HFFc6 (cell line): ENCODE measurements around the gene NDUFV1. TPM values are rescaled to one million over a fixed set of nuclear protein-coding genes. Genes with fewer than 3 reads are reported as not detected.

ENCODE experiments used
- DNase-seq: peaks from one replicate; pipeline ENCODE4 v3.0.0-alpha.2; 2018
- H3K27ac Mint-ChIP-seq: 2 replicates; pipeline ENCODE4 v1.8.0; 2020; ENCODE audit warnings: mild to moderate bottlenecking, mixed read lengths
- H3K27me3 Mint-ChIP-seq: 2 replicates; pipeline ENCODE4 v1.8.0; 2021; ENCODE audit warnings: mild to moderate bottlenecking, moderate library complexity, mixed read lengths; ENCODE audit not compliant: insufficient read depth
- H3K36me3 Mint-ChIP-seq: 2 replicates; pipeline ENCODE4 v1.8.0; 2021; ENCODE audit warnings: low read depth, mixed read lengths
- H3K4me1 Mint-ChIP-seq: 2 replicates; pipeline ENCODE4 v1.8.0; 2020; ENCODE audit warnings: low read depth, mixed read lengths
- H3K4me3 Mint-ChIP-seq: 2 replicates; pipeline ENCODE4 v1.8.0; 2020; ENCODE audit warnings: mild to moderate bottlenecking, moderate library complexity, mixed read lengths
- H3K9me3 Mint-ChIP-seq: 2 replicates; pipeline ENCODE4 v1.8.0; 2020; ENCODE audit warnings: mild to moderate bottlenecking, mixed read lengths
- total RNA-seq, 6 experiments: library from RNA; stranded (reverse); fragmentation: NEBNext Ultra II Directional; extraction: Animal tissue kit (Norgen Biotek cat#: 25700); gene quantifications; 2 replicates in 1 of 6; 3 replicates in 5 of 6; pipeline ENCODE4 v1.2.3, GENCODE V29; 2021
- TF ChIP-seq, protein P1 (sequence below): fragments of 200-600 bp; sonication (generic); IDR thresholded peaks from 2 replicates; pipeline ENCODE4 v1.5.0; 2021; ENCODE audit warnings: antibody characterized with exemption, mild to moderate bottlenecking

Gene NDUFV1
- total RNA-seq, 6 experiments from 2014 or later: 130 to 150 (median 135) TPM

DNA sequence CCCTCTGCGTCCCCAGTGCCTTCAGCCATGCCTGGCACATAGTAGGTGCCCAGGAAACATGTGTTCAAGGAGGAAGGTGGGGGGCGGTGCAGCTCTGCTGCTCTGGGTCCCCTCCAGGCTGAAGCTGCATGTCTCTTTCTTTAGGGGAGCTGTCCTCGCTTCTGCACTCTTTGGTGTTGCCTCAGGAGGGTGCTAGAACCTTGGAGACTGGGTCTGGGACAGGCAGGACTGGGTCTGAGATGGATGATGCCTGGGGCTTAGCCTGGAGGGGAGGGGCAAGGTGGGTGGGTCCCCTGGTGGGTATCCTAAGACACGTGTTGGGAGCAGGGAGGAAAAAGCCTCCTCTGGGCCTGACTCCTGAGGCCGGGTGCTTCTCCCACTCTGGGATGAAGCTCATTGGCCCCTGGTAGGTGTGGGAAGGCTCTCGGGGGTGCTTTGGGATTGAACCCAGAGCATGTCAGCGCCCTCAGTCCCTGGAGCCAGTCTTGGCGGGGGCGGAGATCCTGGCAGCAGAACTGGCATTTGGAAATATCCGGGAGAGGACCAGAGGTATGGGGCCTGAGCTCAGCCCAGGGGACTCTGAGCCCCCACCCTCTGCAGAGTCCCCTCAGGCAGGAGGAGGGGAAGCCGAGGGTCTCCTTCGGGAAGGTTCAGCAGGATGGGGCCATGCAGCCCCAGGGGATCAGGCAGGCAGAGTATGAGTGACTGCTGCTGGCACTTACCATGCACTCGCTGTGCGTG is 29.8 kb upstream of the NDUFV1 start:
- no peak for DNase-seq
- no peaks in the 10 kb centered on the region for H3K36me3 Mint-ChIP-seq
- H3K4me1 Mint-ChIP-seq: peaks cover 26% of the 10 kb centered on the region
- no peaks in the 10 kb centered on the region; the same call in 1 of the 2 replicates for H3K9me3 Mint-ChIP-seq
- TF ChIP-seq, protein P1, sequence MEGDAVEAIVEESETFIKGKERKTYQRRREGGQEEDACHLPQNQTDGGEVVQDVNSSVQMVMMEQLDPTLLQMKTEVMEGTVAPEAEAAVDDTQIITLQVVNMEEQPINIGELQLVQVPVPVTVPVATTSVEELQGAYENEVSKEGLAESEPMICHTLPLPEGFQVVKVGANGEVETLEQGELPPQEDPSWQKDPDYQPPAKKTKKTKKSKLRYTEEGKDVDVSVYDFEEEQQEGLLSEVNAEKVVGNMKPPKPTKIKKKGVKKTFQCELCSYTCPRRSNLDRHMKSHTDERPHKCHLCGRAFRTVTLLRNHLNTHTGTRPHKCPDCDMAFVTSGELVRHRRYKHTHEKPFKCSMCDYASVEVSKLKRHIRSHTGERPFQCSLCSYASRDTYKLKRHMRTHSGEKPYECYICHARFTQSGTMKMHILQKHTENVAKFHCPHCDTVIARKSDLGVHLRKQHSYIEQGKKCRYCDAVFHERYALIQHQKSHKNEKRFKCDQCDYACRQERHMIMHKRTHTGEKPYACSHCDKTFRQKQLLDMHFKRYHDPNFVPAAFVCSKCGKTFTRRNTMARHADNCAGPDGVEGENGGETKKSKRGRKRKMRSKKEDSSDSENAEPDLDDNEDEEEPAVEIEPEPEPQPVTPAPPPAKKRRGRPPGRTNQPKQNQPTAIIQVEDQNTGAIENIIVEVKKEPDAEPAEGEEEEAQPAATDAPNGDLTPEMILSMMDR: no peak
- peaks cover 26% of the 10 kb centered on the region for H3K27me3 Mint-ChIP-seq
- no peak overlapping the region for H3K27ac Mint-ChIP-seq
- no peak overlapping the region for H3K4me3 Mint-ChIP-seq

DNA sequence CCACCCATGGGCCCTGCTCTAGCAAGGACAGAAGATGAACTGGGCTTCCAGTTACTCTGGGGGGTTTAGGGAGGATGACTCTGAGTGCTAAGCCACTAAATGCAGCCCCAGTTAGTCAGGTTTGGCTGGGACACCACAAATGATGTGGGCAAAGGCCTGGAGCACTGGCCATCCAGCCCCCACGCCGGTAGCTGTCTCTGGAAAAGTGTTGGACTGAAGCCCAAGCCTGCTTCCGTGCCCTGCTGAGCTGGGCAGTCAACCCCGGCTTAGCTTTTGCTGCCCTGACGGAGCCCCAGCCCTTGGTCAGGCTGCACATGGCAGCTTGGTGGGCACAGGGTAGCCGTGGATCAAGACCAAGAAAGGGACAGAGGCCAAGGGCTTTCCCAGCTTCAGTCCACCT is 28.8 kb upstream of the NDUFV1 start:
- no peak for DNase-seq
- Mint-ChIP-seq H3K4me3 (no peak overlapping the region), H3K36me3 (no peaks in the 10 kb centered on the region), H3K9me3 (no peaks in the 10 kb centered on the region), H3K27ac (no peak overlapping the region), H3K27me3 (peaks cover 24% of the 10 kb centered on the region), H3K4me1 (peaks cover 36% of the 10 kb centered on the region)
- TF ChIP-seq, protein P1: no peak

DNA sequence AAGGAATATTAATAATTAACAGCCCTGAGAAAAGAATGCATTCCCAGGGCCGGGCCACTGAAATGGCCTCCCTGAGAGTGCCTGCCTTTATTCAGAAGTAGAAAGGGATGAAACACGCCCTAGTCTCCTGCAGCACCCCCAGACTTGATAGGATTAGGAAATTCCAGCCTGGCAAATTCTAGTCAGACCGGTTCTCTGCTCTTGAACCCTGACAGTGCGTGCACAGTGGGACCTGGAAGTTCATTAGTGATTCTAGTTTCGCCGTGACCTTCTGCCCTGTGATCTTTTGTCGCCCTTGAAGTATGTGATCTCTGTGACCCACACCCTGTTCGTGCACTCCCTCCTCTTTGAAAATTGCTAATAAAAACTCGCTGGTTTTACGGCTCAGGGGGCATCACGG is 25.3 kb upstream of the NDUFV1 start:
- Mint-ChIP-seq H3K27me3 (peaks cover 24% of the 10 kb centered on the region), H3K27ac (no peak overlapping the region)

DNA sequence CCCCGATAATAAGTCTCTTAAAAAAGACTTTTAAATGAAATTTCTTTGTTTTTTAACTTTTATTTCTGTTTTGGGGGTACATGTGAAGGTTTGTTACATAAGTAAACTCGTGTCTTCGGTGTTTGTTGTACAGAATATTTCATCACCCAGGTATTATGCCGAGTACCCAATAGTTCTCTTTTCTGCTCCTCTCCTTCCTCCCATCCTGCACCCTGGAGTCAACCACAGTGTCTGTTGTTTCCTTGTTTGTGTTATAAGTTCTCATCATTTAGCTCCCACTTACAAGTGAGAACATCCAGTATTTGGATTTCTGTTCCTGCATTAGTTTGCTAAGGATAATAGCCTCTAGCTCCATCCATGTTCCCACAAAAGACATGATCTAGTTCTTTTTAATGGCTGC is 24.7 kb upstream of the NDUFV1 start:
- peaks cover 58% of the 10 kb centered on the region for H3K4me1 Mint-ChIP-seq
- TF ChIP-seq, protein P1: no peak

More for the DNA sequence above, 25.3 kb upstream of the NDUFV1 start:
- DNase-seq: no peak
- Mint-ChIP-seq H3K9me3 (no peaks in the 10 kb centered on the region), H3K36me3 (peaks cover 3% of the 10 kb centered on the region; the same call in 1 of the 2 replicates), H3K4me1 (peaks cover 54% of the 10 kb centered on the region), H3K4me3 (no peak overlapping the region)
- TF ChIP-seq, protein P1: no peak

DNA sequence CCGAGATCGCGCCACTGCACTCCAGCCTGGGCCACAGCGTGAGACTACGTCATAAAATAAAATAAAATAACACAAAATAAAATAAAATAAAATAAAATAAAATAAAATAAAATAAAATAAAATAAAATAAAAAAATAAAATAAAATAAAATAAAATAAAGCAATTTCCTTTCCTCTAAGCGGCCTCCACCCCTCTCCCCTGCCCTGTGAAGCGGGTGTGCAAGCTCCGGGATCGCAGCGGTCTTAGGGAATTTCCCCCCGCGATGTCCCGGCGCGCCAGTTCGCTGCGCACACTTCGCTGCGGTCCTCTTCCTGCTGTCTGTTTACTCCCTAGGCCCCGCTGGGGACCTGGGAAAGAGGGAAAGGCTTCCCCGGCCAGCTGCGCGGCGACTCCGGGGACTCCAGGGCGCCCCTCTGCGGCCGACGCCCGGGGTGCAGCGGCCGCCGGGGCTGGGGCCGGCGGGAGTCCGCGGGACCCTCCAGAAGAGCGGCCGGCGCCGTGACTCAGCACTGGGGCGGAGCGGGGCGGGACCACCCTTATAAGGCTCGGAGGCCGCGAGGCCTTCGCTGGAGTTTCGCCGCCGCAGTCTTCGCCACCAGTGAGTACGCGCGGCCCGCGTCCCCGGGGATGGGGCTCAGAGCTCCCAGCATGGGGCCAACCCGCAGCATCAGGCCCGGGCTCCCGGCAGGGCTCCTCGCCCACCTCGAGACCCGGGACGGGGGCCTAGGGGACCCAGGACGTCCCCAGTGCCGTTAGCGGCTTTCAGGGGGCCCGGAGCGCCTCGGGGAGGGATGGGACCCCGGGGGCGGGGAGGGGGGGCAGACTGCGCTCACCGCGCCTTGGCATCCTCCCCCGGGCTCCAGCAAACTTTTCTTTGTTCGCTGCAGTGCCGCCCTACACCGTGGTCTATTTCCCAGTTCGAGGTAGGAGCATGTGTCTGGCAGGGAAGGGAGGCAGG is 23.2 kb upstream of the NDUFV1 start, which contains the start of gene GSTP1:
TSS of gene GSTP1 (plus strand) at position 566 of the 958 bp plus-strand sequence. CDS start at position 598, 32 bp downstream.
- TF ChIP-seq, protein P1: peak; percentile 86
- peaks cover 58% of the 10 kb centered on the region for H3K4me1 Mint-ChIP-seq
- H3K4me3 Mint-ChIP-seq: peak within 1 kb of the TSS; percentile 94
- no peaks in the 10 kb centered on the region for H3K9me3 Mint-ChIP-seq
- peaks cover 24% of the 10 kb centered on the region for H3K27me3 Mint-ChIP-seq
- DNase-seq: peak; percentile 77
- H3K36me3 Mint-ChIP-seq: peaks cover 17% of the 10 kb centered on the region; the same call in 1 of the 2 replicates
- H3K27ac Mint-ChIP-seq: peak within 1 kb of the TSS; percentile 87

More for the DNA sequence above, 24.7 kb upstream of the NDUFV1 start:
- H3K4me3 Mint-ChIP-seq: peak overlapping the region; percentile 94; the same call in 1 of the 2 replicates
- H3K36me3 Mint-ChIP-seq: peaks cover 7% of the 10 kb centered on the region; the same call in 1 of the 2 replicates
- H3K27ac Mint-ChIP-seq: no peak overlapping the region
- no peak for DNase-seq
- H3K9me3 Mint-ChIP-seq: no peaks in the 10 kb centered on the region
- peaks cover 24% of the 10 kb centered on the region for H3K27me3 Mint-ChIP-seq
